Posterior vena cava (tissue), 2 donors: ENCODE results near the gene FRMD1. TPM values are rescaled to one million over a fixed set of nuclear protein-coding genes. Genes with fewer than 3 reads are reported as not detected.

ENCODE experiments used
- DNase-seq: peaks from one replicate; pipeline ENCODE4 v3.0.0-alpha.2; 2020; ENCODE audit warnings: low spot score
- intact Hi-C, 2 donors: fragments of 100-400 bp; cut with DNase I; formaldehyde crosslinking; loops; one replicate each; pipeline versions ENCODE4 v1.14.1 to v1.14.2; 2022 to 2023
- total RNA-seq, 2 donors: library from RNA; stranded (reverse); fragmentation: NEBNext Ultra II Directional; extraction: Animal tissue kit (Norgen Biotek cat#: 25700); gene quantifications; one replicate each; pipeline ENCODE4 v1.2.1, GENCODE V29; 2021
- donor health status: DM: yes; HTN: yes; CAD: no.
- donor health status: DM: yes; HTN: yes; CAD: no.

Gene FRMD1
- total RNA-seq, 2 donors from 2014 or later = 0.14 TPM; not detected in 1

DNA sequence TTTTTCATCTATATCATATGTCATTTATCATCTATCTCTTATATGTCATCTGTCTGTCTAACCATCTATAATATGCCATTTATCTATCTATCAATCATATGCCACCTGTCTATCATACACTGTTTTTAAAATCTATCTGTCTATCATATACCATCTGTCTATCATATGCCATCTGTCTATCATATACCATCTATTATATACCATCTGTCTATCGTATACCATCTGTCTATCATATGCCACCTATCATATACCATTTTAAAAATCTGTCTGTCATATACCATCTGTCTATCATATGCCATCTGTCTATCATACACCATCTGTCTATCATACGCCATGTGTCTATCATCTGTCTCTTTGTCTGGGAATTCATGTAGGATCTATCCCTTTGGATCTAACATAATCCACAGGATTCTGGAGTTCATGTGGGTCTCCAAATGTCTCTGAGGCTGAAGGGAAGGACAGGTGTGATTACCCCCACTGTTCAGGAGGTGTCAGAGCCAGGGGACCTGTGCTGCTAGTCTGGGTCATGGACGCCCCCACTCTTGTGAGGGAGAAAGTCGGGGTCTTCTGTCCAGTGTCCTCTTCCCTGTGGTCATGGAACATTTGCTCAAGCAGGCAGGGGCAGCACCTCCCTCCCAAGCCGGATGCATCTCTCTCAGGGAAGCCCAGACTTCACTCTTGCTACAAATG is 36.9 kb upstream of the FRMD1 start:
- intact Hi-C loops = no loop called here
- no peak for DNase-seq

DNA sequence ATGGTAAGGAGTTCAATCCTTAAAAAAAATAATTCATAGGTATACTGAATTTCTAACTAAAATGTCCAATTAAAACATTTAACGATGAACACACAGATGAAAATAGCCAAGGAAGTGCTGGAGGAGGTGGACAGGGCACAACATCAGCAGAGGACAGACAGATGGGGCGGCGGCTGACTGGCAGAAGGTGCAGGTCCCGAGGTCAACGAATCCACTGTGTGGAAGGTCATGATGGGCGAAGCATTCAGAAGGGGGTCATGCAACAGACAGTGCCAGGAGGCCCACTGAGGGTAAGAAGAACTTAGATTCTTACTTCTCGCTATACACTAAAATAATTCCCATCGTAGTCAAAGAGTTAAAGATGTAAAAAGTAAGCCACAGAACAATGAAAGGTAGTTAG is 34.2 kb upstream of the FRMD1 start:
- peak; percentile 70 for DNase-seq
- intact Hi-C loops = no loop called here

- DNase-seq = peak; percentile 76
- intact Hi-C loops = no loop called here
These were observed 32.9 kb upstream of the FRMD1 start for GRCh38 chr6:168111911-168112310.

DNA sequence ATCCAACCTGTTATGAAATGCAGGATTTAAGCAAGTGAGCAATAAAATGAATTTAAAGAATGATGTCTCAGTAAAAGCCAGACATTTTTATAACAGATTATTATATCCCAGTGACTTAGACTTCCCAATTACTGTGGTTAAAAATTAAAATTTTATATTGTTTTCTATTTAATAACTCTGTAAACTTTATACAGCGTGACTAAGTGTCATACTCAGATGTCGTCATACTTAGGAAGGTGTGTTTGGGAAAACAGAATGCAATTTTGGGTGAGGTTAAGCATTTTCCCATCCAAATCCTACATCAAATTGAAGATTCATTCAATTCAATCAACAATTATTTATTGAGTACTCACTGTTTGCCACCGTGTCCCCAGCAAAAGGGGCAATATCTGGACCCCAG is 31.4 kb upstream of the FRMD1 start:
- intact Hi-C loops = no loop called here
- no peak for DNase-seq

DNA sequence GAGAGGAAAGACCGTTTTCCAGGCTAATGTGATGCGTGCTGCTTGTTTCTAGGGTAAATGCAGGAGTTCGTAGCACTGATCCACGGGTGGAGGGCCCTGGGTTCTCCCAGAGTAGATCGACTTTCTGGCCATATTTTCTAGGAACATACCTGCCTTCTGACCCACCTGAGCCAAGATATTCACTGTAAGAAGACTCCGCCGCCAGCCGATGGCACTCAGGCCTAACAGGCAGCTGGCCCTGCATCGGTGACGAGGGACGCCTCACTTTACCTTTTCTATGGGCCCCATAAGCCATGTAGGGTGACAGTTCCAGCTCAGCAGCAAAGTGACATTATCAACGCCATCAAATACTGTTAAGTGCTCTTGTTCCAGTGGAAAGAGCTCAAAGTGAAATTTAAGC is 30.2 kb upstream of the FRMD1 start:
- DNase-seq = peak; percentile 46
- intact Hi-C loops = no loop called here

GRCh38 chr6:168107191-168107983 is 28.4 kb upstream of the FRMD1 start:
- peak; percentile 43 for DNase-seq
- intact Hi-C loops = no loop called here

DNA sequence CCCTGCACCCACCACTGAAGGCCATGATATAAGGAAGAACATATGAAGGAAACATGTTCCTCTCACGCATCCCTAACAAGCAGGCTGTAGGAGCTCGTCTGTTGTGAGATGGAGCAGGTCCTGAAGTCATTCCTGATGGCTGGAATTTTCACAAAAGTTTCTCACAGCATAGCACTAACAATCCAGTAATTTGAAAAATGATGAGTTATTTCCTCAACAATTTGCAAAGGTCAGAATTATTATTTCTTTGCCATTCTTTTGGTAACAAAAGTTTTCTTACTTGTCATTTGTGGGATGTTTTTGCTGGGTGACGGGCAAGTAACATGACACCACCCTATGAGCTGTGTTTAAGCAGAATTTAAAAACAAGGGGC is 27.6 kb upstream of the FRMD1 start:
- intact Hi-C loops = no loop called here
- DNase-seq = no peak

- intact Hi-C loops = no loop called here
- peak; percentile 62 for DNase-seq
These were observed 27.0 kb upstream of the FRMD1 start for GRCh38 chr6:168105813-168106632.

- intact Hi-C loops = no loop called here
These were observed 25.6 kb upstream of the FRMD1 start for GRCh38 chr6:168104636-168105035.

GRCh38 chr6:168103050-168103830 is 24.2 kb upstream of the FRMD1 start:
- intact Hi-C loops = no loop called here
- DNase-seq = peak; percentile 64

More at GRCh38 chr6:168104636-168105035, 25.6 kb upstream of the FRMD1 start:
- DNase-seq = peak; percentile 68

- DNase-seq = peak; percentile 37
- intact Hi-C loops = no loop called here
These were observed 23.4 kb upstream of the FRMD1 start for GRCh38 chr6:168102315-168102985.

DNA sequence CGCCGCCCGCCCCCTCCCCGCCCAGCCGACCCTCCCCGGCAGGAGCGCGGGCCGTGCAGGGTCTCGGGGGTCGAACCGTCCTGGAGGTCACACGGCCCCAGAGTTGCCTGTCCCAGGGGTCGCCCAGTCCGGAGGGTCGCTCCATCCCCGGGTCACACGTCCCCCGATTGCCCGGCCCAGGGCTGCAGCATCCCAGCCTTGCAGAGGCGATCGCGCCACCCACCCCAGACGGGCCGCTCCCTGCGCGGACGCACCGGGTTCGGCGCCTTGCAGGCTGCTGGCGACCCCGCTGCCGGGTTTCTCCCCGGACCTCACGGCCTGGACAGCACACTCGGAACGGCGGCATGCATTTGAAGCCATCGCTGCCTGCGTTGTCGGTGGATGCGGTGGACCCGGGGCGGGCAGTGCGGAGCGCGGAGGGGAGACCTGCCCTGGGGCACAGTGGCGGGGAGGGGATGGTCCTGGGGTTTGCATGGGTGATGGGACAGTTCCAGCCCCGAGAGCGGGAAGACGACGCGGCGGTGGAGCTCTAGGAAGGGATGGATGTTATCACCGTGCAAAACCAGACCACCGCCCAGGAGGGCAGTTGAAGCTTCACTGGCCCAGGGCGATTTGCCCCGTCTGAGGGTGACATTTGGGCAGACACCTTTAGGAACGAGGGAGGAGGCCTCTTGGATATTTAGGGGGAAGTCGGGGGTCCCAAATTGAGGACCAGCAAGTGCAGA is 22.7 kb upstream of the FRMD1 start:
- peak; percentile 77 for DNase-seq
- intact Hi-C loops = no loop called here

GRCh38 chr6:168100803-168101589 is 22.0 kb upstream of the FRMD1 start:
- DNase-seq = peak; percentile 49

GRCh38 chr6:168100011-168100802 is 21.2 kb upstream of the FRMD1 start:
- peak; percentile 58 for DNase-seq
- intact Hi-C loops = no loop called here

More at GRCh38 chr6:168100803-168101589, 22.0 kb upstream of the FRMD1 start:
- intact Hi-C loops = no loop called here

GRCh38 chr6:168099201-168100010 is 20.4 kb upstream of the FRMD1 start:
- DNase-seq = peak; percentile 67
- intact Hi-C loops = no loop called here

- DNase-seq = peak; percentile 68
- intact Hi-C loops = no loop called here
These were observed 19.4 kb upstream of the FRMD1 start for GRCh38 chr6:168098431-168098861.
